ENCODE measurements around the gene TWF2.

DNA sequence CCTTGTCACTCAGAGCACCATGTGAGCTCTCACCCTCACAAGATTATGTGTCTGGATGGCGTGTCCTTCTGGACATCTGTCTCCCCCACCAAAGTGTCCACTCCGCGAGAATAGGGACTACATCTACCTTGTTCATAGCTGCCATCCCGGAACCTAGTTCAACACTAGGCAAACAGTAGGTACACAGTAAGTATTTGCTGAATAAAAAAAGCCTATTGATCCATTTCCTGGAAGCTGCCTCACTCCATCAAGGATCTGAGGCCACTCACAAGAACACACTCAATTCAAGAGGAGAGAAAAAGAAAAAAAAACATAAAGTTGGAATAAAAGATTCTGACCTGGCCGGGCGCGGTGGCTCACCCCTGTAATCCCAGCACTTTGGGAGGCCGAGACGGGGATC, 52.2 kb downstream of the TWF2 start:
- TF ChIP-seq POLR2A (IDR thresholded peaks at IDR 0.05; ENCODE audit: low read length) = no peak
- TF ChIP-seq GATA1 (IDR thresholded peaks at IDR 0.05; ENCODE audit: low read depth, low read length) = no peak
